CD4-positive, CD25-positive, alpha-beta regulatory T cell (primary cell): Measurements from ENCODE around the gene KRTAP3-1. TPM values are rescaled to one million over a fixed set of nuclear protein-coding genes. Genes with fewer than 3 reads are reported as not detected.
"Not testable (repeated sequence)": the region's sequence is repeated elsewhere in the genome, so short reads cannot be mapped to it uniquely, and the experiment has no call there.

Experiments
- ATAC-seq, 2 donors: fragments of 150-1000 bp; cut with Tn5 transposase; one replicate each; pipeline ENCODE4 v1.10.0; 2021; ENCODE audit warnings: low read depth in 2 of 2, moderate number of reproducible peaks in 2 of 2, moderate library complexity in 1 of 2
- DNase-seq, 3 donors: peaks; one replicate each; pipeline versions ENCODE4 v3.0.0 to v3.0.0-alpha.2; 2012 to 2022; ENCODE audit warnings: mixed read lengths in 1 of 3
- H3K27ac ChIP-seq: one replicate; pipeline ENCODE4 v1.7.0; 2013; ENCODE audit warnings: mild to moderate bottlenecking, low read length; ENCODE audit not compliant: insufficient read depth, poor library complexity, severe bottlenecking
- H3K27me3 ChIP-seq: one replicate; pipeline ENCODE4 v1.7.0; 2013; ENCODE audit warnings: low read length; ENCODE audit not compliant: control insufficient read depth, insufficient read depth
- H3K36me3 ChIP-seq: one replicate; pipeline ENCODE4 v1.7.0; 2013; ENCODE audit warnings: mild to moderate bottlenecking, low read length, moderate library complexity; ENCODE audit not compliant: control insufficient read depth, insufficient read depth
- H3K4me1 ChIP-seq: 2 replicates; pipeline ENCODE4 v1.7.0; 2013; ENCODE audit warnings: mild to moderate bottlenecking, low read length; ENCODE audit not compliant: insufficient read depth, control insufficient read depth, poor library complexity, severe bottlenecking
- H3K4me3 ChIP-seq: one replicate; pipeline ENCODE4 v1.7.0; 2013; ENCODE audit warnings: low read depth, mild to moderate bottlenecking, low read length, moderate library complexity
- H3K9me3 ChIP-seq, 2 experiments: 1 replicate in 1 of 2; 2 replicates in 1 of 2; pipeline ENCODE4 v1.7.0; 2013; ENCODE audit warnings: low read length in 2 of 2, mild to moderate bottlenecking in 1 of 2, moderate library complexity in 1 of 2; ENCODE audit not compliant: control insufficient read depth in 2 of 2
- H3K27ac Mint-ChIP-seq, 3 donors: one replicate each; pipeline ENCODE4 v1.8.0; 2020 to 2022; ENCODE audit warnings: mild to moderate bottlenecking in 3 of 3, mixed read lengths in 3 of 3, moderate library complexity in 2 of 3
- H3K27me3 Mint-ChIP-seq: one replicate; pipeline ENCODE4 v1.8.0; 2022; ENCODE audit warnings: mild to moderate bottlenecking, mixed read lengths
- H3K36me3 Mint-ChIP-seq: one replicate; pipeline ENCODE4 v1.8.0; 2020; ENCODE audit warnings: mixed read lengths
- H3K4me1 Mint-ChIP-seq, 4 donors: one replicate each; pipeline ENCODE4 v1.8.0; 2020 to 2022; ENCODE audit warnings: mixed read lengths in 4 of 4, mild to moderate bottlenecking in 1 of 4
- H3K4me3 Mint-ChIP-seq, 4 donors: one replicate each; pipeline ENCODE4 v1.8.0; 2020 to 2022; ENCODE audit warnings: mild to moderate bottlenecking in 4 of 4, mixed read lengths in 4 of 4, moderate library complexity in 3 of 4
- H3K9me3 Mint-ChIP-seq, 7 donors: one replicate each; pipeline ENCODE4 v1.8.0; 2020 to 2022; ENCODE audit warnings: mixed read lengths in 7 of 7, mild to moderate bottlenecking in 3 of 7, moderate library complexity in 2 of 7
- polyA plus RNA-seq, 4 donors: library from polyadenylated mRNA; unstranded; fragments of 300-500 nt; fragmentation: Illumina TruSeq; gene quantifications; one replicate each; pipeline ENCODE4 v1.2.3, GENCODE V29; 2021
- total RNA-seq: library from RNA; stranded (reverse); gene quantifications from one replicate; pipeline ENCODE4 v1.2.3, GENCODE V29; 2022

The KRTAP3-1 gene
- total RNA-seq (not detected), polyA plus RNA-seq (not detected)

DNA sequence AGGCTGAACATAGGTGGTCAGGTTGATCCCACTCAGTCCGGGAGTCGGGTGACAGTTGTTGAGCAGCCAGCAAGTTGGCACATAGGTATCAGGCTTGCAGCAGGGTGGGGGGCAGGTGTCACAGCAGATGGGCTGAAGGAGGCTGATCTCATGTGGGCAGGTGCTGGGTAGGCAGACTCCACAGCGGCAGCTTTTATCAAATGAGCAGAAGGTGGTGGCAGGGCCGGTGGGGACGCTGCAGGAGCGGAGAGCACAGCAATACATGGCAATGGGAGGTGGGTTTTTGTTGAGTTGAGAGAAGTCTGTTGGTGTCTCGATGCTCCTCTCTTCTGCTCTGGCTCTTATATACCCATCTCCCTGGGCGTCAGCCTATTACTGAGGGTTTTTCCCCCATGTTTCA, at the start of gene KRTAP3-1:
Gene KRTAP3-1, minus strand, starts transcription at position 318 of the 400 bp plus-strand sequence. Its CDS starts 54 bp downstream, at position 264.
- H3K9me3 Mint-ChIP-seq = no peaks in the 10 kb centered on the region
- Histone ChIP-seq H3K4me3 (no peak within 1 kb of the TSS), H3K27ac (no peak within 1 kb of the TSS), H3K27me3 (peaks cover 5% of the 10 kb centered on the region), H3K36me3 (no peaks in the 10 kb centered on the region), H3K9me3 (no peaks in the 10 kb centered on the region), H3K4me1 (no peaks in the 10 kb centered on the region)
- no peak within 1 kb of the TSS for H3K27ac Mint-ChIP-seq
- DNase-seq = no peak
- H3K4me1 Mint-ChIP-seq = no peaks in the 10 kb centered on the region
- no peak for ATAC-seq
- no peaks in the 10 kb centered on the region for H3K36me3 Mint-ChIP-seq
- peaks cover 34% of the 10 kb centered on the region for H3K27me3 Mint-ChIP-seq
- H3K4me3 Mint-ChIP-seq = no peak within 1 kb of the TSS

DNA sequence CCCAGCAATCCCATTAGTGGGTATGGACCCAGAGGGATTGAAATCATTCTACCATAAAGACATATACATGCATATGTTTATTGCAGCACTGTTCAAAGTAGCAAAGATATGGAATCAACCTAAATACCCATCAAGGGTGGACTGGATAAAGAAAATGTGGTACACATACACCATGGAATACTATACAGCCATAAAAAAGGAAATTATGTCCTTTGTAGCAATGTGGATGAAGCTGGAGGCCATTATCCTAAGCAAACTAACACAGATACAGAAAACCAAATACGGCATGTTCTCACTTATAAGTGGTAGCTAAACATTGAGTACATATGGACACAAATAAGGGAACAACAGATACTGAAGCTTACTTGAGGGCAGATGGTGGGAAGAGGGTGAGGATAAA, 48.6 kb upstream of the KRTAP3-1 start:
- ATAC-seq (no peak), DNase-seq (no peak)
- H3K36me3 ChIP-seq = no peaks in the 10 kb centered on the region

GRCh38 chr17:41055130-41055529, 46.2 kb upstream of the KRTAP3-1 start, which contains the start of gene KRTAP2-2:
Gene KRTAP2-2 (minus strand): TSS chr17:41055230. CDS start chr17:41055211, 19 bp downstream.
- H3K4me1 ChIP-seq, H3K27me3 ChIP-seq, H3K36me3 Mint-ChIP-seq, H3K4me3 Mint-ChIP-seq, H3K27ac ChIP-seq, H3K4me1 Mint-ChIP-seq, H3K9me3 ChIP-seq, H3K36me3 ChIP-seq, H3K9me3 Mint-ChIP-seq, ATAC-seq, H3K4me3 ChIP-seq, DNase-seq: not testable (repeated sequence)
- peaks cover 35% of the 10 kb centered on the region for H3K27me3 Mint-ChIP-seq
- H3K27ac Mint-ChIP-seq = peak within 1 kb of the TSS in 1 of 3 donors; percentile 60

More for the DNA sequence above, 48.6 kb upstream of the KRTAP3-1 start:
- Mint-ChIP-seq H3K4me1 (no peaks in the 10 kb centered on the region), H3K27ac (no peak overlapping the region), H3K27me3 (peaks cover 40% of the 10 kb centered on the region), H3K36me3 (no peaks in the 10 kb centered on the region), H3K4me3 (no peak overlapping the region), H3K9me3 (peaks cover 0 to 7% (median 2%) of the 10 kb centered on the region in 7 donors)
- H3K4me3 ChIP-seq = no peak overlapping the region
- H3K4me1 ChIP-seq = no peaks in the 10 kb centered on the region
- peaks cover 21% of the 10 kb centered on the region for H3K27me3 ChIP-seq
- peaks cover 0 to 3% of the 10 kb centered on the region in 2 experiments for H3K9me3 ChIP-seq
- H3K27ac ChIP-seq = no peak overlapping the region

DNA sequence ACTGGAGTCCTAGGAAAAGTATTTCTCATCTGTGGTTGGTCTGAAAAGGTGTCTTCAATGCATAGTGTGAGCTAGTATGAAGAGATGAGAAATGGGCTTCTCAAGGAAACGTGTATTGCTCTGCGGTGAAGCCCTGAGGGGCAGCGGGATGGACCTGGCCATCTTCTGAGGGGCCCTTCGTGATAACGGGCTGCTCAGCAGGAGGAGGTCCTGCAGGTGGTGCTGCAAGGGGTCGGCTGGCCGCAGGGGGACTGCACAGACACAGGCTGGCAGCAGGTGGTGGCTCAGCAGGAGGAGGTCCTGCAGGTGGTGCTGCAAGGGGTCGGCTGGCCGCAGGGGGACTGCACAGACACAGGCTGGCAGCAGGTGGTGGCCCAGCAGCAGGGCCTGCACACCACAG, 45.6 kb upstream of the KRTAP3-1 start:
- not testable (repeated sequence) for H3K4me3 ChIP-seq, H3K9me3 Mint-ChIP-seq, H3K36me3 Mint-ChIP-seq, H3K9me3 ChIP-seq, H3K4me1 Mint-ChIP-seq, DNase-seq, H3K27ac Mint-ChIP-seq, H3K27ac ChIP-seq, H3K4me1 ChIP-seq, ATAC-seq, H3K27me3 ChIP-seq, H3K4me3 Mint-ChIP-seq, H3K36me3 ChIP-seq
- peaks cover 32% of the 10 kb centered on the region for H3K27me3 Mint-ChIP-seq

DNA sequence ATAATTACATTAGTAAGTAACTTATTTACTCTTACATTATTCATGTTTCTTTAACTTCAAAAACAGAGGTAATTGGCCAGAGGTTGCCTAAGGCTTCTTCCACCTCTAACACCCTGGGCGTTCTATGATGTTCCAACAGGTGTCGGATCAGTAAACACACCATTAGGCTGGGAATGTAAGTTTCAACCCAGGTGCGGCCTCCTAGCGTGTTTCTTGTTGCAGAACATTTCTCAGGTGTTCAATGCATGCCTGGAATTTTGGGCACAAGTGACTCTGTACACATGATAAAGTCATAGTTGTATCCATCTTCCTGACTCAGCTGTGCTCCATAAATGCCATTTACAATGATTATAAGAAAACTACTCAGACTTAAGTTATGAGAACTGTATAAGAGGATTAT, 45.1 kb upstream of the KRTAP3-1 start:
- DNase-seq = no peak
- peaks cover 6% of the 10 kb centered on the region for H3K27me3 ChIP-seq
- H3K4me1 ChIP-seq = no peaks in the 10 kb centered on the region
- peaks cover 0 to 3% of the 10 kb centered on the region in 2 experiments for H3K9me3 ChIP-seq
- H3K4me1 Mint-ChIP-seq = no peaks in the 10 kb centered on the region
- H3K4me3 Mint-ChIP-seq = no peak overlapping the region
- H3K9me3 Mint-ChIP-seq = peaks cover 0 to 7% (median 2%) of the 10 kb centered on the region in 7 donors
- H3K27ac Mint-ChIP-seq = no peak overlapping the region
- ATAC-seq = no peak
- no peaks in the 10 kb centered on the region for H3K36me3 ChIP-seq
- peaks cover 26% of the 10 kb centered on the region for H3K27me3 Mint-ChIP-seq
- H3K4me3 ChIP-seq = no peak overlapping the region
- H3K27ac ChIP-seq = no peak overlapping the region
- H3K36me3 Mint-ChIP-seq = no peaks in the 10 kb centered on the region

GRCh38 chr17:41052566-41052965, 43.6 kb upstream of the KRTAP3-1 start:
- H3K27me3 ChIP-seq = peaks cover 8% of the 10 kb centered on the region
- Mint-ChIP-seq H3K36me3 (no peaks in the 10 kb centered on the region), H3K27me3 (peaks cover 27% of the 10 kb centered on the region), H3K27ac (no peak overlapping the region), H3K9me3 (peaks cover 0 to 5% (median under 1%) of the 10 kb centered on the region in 7 donors), H3K4me1 (no peaks in the 10 kb centered on the region), H3K4me3 (no peak overlapping the region)
- H3K4me3 ChIP-seq = no peak overlapping the region
- ATAC-seq (no peak), DNase-seq (no peak)
- H3K36me3 ChIP-seq = no peaks in the 10 kb centered on the region
- no peak overlapping the region for H3K27ac ChIP-seq
- peaks cover 0 to 2% of the 10 kb centered on the region in 2 experiments for H3K9me3 ChIP-seq
- no peaks in the 10 kb centered on the region for H3K4me1 ChIP-seq

DNA sequence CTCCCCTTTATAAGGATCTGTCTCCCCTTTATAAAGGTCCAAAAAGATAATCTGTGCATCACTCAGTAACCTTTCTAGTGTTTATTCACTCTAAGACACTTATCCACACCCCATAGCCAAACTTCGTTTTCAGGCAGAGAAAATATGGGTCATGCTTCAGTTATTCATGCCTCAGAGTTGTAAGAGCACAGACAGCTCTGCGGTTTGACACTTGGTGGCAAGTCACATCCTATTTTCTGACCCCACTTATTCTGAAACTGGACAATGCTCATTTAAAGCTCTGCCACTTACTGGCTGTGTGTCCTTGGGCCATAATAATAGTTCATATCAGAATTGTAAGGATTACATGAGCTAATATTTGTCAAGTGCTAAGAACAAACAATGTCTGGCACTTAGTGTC, 40.2 kb upstream of the KRTAP3-1 start:
- H3K36me3 ChIP-seq = no peaks in the 10 kb centered on the region
- H3K27me3 ChIP-seq = peaks cover 6% of the 10 kb centered on the region
- Mint-ChIP-seq H3K9me3 (peaks cover 0 to 2% (median 0%) of the 10 kb centered on the region in 7 donors), H3K36me3 (no peaks in the 10 kb centered on the region), H3K27ac (no peak overlapping the region), H3K27me3 (peaks cover 32% of the 10 kb centered on the region), H3K4me1 (no peaks in the 10 kb centered on the region), H3K4me3 (no peak overlapping the region)
- H3K27ac ChIP-seq = no peak overlapping the region
- DNase-seq (no peak), ATAC-seq (no peak)
- no peak overlapping the region for H3K4me3 ChIP-seq
- no peaks in the 10 kb centered on the region for H3K4me1 ChIP-seq
- H3K9me3 ChIP-seq = no peaks in the 10 kb centered on the region

DNA sequence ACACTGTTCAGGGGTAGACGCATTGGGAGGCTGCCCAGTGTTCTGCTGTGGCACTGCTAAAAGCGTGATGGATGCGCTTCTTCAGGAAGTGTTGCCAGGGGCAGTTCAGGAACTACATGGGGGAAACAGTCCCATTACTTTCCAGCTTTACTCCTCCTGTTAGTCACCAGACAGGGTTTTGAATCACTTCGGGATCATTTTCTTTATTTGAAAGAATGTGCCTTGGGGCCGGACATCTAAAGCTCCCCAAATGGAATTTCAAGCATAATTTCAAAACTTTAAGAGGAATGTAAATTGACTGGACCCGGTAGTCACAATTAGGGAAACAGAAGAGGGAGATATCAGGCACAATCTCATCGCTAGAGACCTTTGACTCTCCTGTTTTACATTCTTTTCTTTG, 39.5 kb upstream of the KRTAP3-1 start:
- Histone ChIP-seq H3K36me3 (no peaks in the 10 kb centered on the region), H3K4me1 (no peaks in the 10 kb centered on the region), H3K4me3 (no peak overlapping the region), H3K27ac (no peak overlapping the region), H3K27me3 (peaks cover 9% of the 10 kb centered on the region), H3K9me3 (peaks cover 0 to 5% of the 10 kb centered on the region in 2 experiments)
- no peaks in the 10 kb centered on the region for H3K36me3 Mint-ChIP-seq
- H3K27me3 Mint-ChIP-seq = peaks cover 37% of the 10 kb centered on the region
- no peak overlapping the region for H3K27ac Mint-ChIP-seq
- ATAC-seq (no peak), DNase-seq (no peak)
- H3K9me3 Mint-ChIP-seq = peaks cover 0 to 4% (median 3%) of the 10 kb centered on the region in 7 donors
- no peak overlapping the region for H3K4me3 Mint-ChIP-seq
- H3K4me1 Mint-ChIP-seq = no peaks in the 10 kb centered on the region
